Measurements from ENCODE around the gene TMCO4.

DNA sequence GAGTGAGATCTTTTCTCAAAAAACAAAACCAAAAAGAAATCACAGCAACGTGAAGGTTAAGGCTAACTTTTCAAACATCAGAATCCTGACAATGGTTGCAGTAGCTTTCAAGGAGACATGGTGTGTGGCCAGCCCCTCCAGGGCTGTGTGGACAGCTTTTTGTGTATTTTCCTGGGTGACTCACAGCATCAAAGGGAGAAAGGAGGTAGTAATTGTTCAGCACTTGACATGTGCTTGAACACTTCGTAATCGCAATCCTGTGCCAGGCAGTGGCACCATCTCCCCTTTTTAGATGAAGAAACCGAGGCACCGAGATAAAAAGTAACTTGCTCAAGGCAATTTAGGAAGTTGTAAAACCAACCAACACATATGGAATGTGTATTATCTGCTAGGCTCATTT lies 145.3 kb downstream of the TMCO4 start:
- TF ChIP-seq, protein P1, sequence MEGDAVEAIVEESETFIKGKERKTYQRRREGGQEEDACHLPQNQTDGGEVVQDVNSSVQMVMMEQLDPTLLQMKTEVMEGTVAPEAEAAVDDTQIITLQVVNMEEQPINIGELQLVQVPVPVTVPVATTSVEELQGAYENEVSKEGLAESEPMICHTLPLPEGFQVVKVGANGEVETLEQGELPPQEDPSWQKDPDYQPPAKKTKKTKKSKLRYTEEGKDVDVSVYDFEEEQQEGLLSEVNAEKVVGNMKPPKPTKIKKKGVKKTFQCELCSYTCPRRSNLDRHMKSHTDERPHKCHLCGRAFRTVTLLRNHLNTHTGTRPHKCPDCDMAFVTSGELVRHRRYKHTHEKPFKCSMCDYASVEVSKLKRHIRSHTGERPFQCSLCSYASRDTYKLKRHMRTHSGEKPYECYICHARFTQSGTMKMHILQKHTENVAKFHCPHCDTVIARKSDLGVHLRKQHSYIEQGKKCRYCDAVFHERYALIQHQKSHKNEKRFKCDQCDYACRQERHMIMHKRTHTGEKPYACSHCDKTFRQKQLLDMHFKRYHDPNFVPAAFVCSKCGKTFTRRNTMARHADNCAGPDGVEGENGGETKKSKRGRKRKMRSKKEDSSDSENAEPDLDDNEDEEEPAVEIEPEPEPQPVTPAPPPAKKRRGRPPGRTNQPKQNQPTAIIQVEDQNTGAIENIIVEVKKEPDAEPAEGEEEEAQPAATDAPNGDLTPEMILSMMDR (IDR thresholded peaks at IDR 0.05; ENCODE audit: low read length), result no peak
- no peak for TF ChIP-seq EZH2 (IDR thresholded peaks at IDR 0.05; ENCODE audit: borderline replicate concordance, low read length)
